Thyroid gland (tissue), 4 donors: ENCODE measurements around the gene PIP5KL1.

Experiments
- POLR2A ChIP-seq, 2 donors: fragments of 450-650 bp; IDR thresholded peaks; one replicate each; pipeline ENCODE4 v1.6.1; 2017; ENCODE audit warnings: antibody characterized with exemption in 2 of 2, mild to moderate bottlenecking in 2 of 2, moderate library complexity in 1 of 2
- TF ChIP-seq, protein P1 (sequence below), 6 experiments: fragments of 200-600 bp in 3 of 6; fragments of 450-650 bp in 3 of 6; sonication (generic) in 3 of 6; IDR thresholded peaks; one replicate each; pipeline ENCODE4 v1.5.1; 2016 to 2019; ENCODE audit warnings: antibody characterized with exemption in 6 of 6, mild to moderate bottlenecking in 2 of 6, inconsistent platforms in 1 of 6, moderate library complexity in 1 of 6

DNA sequence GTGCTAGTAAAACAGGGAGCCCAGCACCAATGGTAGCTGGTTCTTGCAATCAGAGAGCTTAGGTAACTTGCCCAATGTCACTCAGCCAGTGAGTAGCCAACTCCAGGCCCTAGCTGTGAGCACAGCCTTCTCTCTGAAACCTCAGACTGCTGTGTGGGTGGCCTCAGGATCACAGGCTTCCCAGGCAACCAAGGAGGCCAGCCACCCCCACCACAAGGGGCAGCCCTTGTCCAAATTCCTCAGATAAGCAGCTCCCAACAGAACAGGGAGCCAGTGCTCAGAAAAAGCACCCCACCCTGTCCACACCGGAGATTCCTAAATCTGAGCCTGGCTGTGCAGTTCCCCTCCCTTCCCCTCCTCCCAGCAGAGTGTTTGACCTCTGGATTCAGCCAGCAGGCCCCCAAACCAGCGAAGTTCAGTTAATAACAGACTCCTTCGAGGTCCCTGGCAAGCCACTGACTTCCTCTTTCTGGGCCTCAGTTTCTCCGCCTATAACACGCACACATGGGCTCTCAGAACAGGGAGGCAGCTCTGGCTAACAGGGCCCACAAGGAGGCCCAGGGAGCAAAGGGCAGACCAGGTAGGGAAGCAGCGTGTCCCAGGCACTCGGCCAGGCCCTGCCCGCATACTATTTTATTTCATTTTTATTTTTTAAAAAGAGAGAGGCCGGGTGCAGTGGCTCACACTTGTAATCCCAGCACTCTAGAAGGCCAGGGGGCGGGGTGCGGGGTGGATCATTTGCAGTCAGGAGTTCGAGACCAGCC, 47.5 kb upstream of the PIP5KL1 start:
- TF ChIP-seq, protein P1, sequence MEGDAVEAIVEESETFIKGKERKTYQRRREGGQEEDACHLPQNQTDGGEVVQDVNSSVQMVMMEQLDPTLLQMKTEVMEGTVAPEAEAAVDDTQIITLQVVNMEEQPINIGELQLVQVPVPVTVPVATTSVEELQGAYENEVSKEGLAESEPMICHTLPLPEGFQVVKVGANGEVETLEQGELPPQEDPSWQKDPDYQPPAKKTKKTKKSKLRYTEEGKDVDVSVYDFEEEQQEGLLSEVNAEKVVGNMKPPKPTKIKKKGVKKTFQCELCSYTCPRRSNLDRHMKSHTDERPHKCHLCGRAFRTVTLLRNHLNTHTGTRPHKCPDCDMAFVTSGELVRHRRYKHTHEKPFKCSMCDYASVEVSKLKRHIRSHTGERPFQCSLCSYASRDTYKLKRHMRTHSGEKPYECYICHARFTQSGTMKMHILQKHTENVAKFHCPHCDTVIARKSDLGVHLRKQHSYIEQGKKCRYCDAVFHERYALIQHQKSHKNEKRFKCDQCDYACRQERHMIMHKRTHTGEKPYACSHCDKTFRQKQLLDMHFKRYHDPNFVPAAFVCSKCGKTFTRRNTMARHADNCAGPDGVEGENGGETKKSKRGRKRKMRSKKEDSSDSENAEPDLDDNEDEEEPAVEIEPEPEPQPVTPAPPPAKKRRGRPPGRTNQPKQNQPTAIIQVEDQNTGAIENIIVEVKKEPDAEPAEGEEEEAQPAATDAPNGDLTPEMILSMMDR (IDR thresholded peaks at IDR 0.05): peak in 2 of 6 experiments; percentile 7 to 11
- peak in 1 of 2 donors; percentile 13 for TF ChIP-seq POLR2A (IDR thresholded peaks at IDR 0.05)
